Measurements from ENCODE around the gene NDUFA8.

Gene NDUFA8

DNA sequence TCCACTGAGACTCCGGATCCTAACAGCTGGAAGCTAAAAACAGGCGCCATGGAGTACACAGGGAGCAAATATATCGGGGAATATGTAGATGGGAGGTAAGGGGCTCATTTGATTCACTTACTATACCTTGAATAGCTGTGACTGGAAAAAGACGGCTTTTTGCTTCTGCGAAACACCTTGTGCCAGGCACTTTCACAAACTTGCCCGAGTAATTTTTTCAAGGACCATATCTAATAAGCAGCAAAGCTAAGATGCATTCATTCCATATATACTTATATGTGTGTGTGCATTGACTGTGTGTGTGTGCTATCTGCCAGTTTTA lies 307 bp upstream of the NDUFA8 start:
- peak overlapping the region; percentile 92 for H3K27ac Mint-ChIP-seq
- peaks cover 43% of the 10 kb centered on the region for H3K4me1 Mint-ChIP-seq
- peaks cover 6% of the 10 kb centered on the region for H3K27me3 Mint-ChIP-seq
- peaks cover 6% of the 10 kb centered on the region for H3K9me3 Mint-ChIP-seq
- H3K36me3 Mint-ChIP-seq = peaks cover 2% of the 10 kb centered on the region
- peak overlapping the region; percentile 97 for H3K4me3 Mint-ChIP-seq

DNA sequence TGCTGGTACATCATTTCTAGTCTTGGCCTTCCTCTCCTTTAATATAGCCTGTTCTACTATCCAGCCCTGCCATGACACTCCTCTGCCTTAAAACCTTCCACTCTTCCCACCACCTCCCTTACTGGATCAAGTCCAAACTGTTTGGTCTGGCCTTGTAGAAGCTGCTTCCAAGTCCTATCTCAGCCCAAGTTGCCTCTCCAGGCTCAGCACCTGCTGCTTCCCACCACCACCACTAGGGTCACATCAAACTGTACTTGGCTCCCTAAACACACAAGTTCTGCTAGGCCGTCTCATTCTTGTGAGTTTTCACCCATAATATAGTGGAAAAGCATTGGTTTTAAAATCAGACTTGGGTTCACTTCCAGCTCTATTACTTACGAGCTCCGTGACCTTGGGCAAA lies 1.4 kb downstream of the NDUFA8 start:
- peaks cover 2% of the 10 kb centered on the region for H3K36me3 Mint-ChIP-seq
- peak overlapping the region; percentile 75 for H3K4me3 Mint-ChIP-seq
- no peaks in the 10 kb centered on the region for H3K27me3 Mint-ChIP-seq
- peaks cover 55% of the 10 kb centered on the region for H3K4me1 Mint-ChIP-seq
- H3K9me3 Mint-ChIP-seq = peaks cover 6% of the 10 kb centered on the region
- no peak overlapping the region for H3K27ac Mint-ChIP-seq

DNA sequence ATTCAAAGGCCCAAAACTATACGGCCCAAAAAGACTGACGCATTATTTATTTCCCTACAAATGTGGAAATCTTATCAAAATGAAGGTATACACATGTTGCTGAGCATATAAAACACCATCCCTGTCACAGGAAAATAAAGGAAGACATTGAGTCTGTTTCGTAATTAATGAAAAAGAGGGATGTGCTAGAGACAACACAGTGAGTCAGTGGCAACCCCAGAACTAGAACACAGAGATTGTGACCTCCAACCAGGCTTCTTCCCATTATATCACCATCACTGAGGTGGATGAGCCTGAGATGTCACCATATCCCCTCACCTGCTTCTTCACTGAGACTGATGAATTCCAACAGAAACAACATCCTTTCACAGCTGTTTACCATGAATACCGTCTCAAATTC lies 3.8 kb downstream of the NDUFA8 start:
- Mint-ChIP-seq H3K4me1 (peaks cover 60% of the 10 kb centered on the region), H3K27ac (no peak overlapping the region), H3K9me3 (no peaks in the 10 kb centered on the region), H3K36me3 (peaks cover 5% of the 10 kb centered on the region), H3K4me3 (no peak overlapping the region), H3K27me3 (no peaks in the 10 kb centered on the region)

DNA sequence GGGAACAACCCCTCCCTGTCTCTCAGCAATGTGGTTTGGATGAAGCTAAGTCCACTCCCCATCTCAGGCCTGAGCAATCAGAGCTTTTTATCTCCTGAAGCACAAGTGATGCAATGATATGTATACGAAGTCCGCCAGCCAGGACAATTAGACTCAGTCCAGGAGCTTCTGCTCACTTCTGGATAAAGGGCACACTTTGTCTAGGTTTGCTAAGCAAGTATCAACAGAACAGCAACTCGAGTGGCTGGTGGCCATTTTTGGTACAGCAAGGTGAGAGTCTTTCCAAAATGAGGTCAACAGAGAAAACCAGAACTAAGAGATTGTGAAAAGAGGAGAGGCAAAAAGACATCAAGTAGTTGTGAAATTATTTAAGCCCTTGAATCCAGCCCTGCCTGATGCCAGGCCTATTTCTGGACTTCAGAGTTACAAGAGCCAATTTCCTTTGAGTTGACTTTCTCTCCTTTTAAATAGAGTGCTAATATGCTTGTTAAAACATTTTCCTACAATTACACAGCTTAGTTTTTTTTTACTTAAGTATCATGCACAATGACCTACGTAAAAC lies 8.2 kb downstream of the NDUFA8 start:
- H3K27me3 Mint-ChIP-seq = no peaks in the 10 kb centered on the region
- no peaks in the 10 kb centered on the region for H3K9me3 Mint-ChIP-seq
- no peak overlapping the region for H3K4me3 Mint-ChIP-seq
- peaks cover 5% of the 10 kb centered on the region for H3K36me3 Mint-ChIP-seq
- H3K4me1 Mint-ChIP-seq = peaks cover 23% of the 10 kb centered on the region
- H3K27ac Mint-ChIP-seq = peak overlapping the region; percentile 3

GRCh38 chr9:122145592-122145863 lies 14.1 kb downstream of the NDUFA8 start:
- Mint-ChIP-seq H3K36me3 (peaks cover 6% of the 10 kb centered on the region), H3K27me3 (no peaks in the 10 kb centered on the region), H3K9me3 (no peaks in the 10 kb centered on the region), H3K27ac (no peak overlapping the region), H3K4me1 (no peaks in the 10 kb centered on the region), H3K4me3 (no peak overlapping the region)

DNA sequence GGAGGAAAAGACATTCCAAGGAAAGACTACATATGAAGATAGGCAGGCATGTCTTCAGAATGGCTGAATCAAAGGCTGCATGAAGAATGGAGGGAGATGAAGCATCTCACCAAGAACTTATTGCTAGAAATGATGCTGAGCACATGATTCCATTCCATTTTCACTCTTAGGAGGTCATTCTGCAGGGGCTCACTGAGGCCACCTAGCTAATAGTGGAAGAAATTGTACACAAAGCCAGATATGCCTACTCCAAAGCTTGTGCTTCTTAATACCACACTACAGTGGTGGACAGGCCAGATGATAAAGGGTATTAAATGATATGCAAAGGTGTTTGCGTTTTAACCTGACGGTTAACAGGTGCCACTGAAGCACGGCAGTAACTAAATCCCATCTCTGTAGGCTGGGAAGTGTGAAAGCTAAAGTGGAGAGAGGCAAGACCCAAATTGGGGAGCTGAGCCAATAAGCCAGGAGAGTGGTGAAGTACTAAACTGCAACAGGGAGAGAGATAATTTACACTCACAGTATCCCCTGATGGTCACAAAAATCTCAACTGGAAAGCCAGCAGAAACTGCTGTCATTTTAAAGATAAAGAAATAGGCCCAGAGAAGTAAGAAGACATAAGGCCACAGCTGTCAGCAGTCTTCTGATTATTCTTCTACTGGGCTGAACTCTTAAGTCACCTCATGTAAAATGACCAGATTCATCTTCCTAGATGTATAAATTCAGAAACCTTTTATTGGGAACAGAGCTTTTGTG lies 14.6 kb downstream of the NDUFA8 start:
- H3K27ac Mint-ChIP-seq = no peak overlapping the region
- H3K36me3 Mint-ChIP-seq = peaks cover 6% of the 10 kb centered on the region
- H3K9me3 Mint-ChIP-seq = no peaks in the 10 kb centered on the region

GRCh38 chr9:122143876-122144405 lies 15.6 kb downstream of the NDUFA8 start:
- peaks cover 6% of the 10 kb centered on the region for H3K36me3 Mint-ChIP-seq
- H3K27ac Mint-ChIP-seq = no peak overlapping the region
- no peaks in the 10 kb centered on the region for H3K4me1 Mint-ChIP-seq
- H3K9me3 Mint-ChIP-seq = no peaks in the 10 kb centered on the region
- H3K27me3 Mint-ChIP-seq = no peaks in the 10 kb centered on the region
- H3K4me3 Mint-ChIP-seq = no peak overlapping the region

More for the DNA sequence above, 14.6 kb downstream of the NDUFA8 start:
- Mint-ChIP-seq H3K4me1 (no peaks in the 10 kb centered on the region), H3K27me3 (no peaks in the 10 kb centered on the region), H3K4me3 (no peak overlapping the region)

GRCh38 chr9:122143296-122143695 lies 16.3 kb downstream of the NDUFA8 start:
- no peak overlapping the region for H3K4me3 Mint-ChIP-seq
- no peaks in the 10 kb centered on the region for H3K9me3 Mint-ChIP-seq
- no peaks in the 10 kb centered on the region for H3K4me1 Mint-ChIP-seq
- H3K27ac Mint-ChIP-seq = no peak overlapping the region
- no peaks in the 10 kb centered on the region for H3K27me3 Mint-ChIP-seq
- peaks cover 6% of the 10 kb centered on the region for H3K36me3 Mint-ChIP-seq

GRCh38 chr9:122141671-122142070 lies 17.9 kb downstream of the NDUFA8 start:
- Mint-ChIP-seq H3K27me3 (no peaks in the 10 kb centered on the region), H3K4me1 (no peaks in the 10 kb centered on the region), H3K36me3 (peaks cover 5% of the 10 kb centered on the region), H3K9me3 (no peaks in the 10 kb centered on the region), H3K4me3 (no peak overlapping the region), H3K27ac (no peak overlapping the region)

GRCh38 chr9:122140368-122141193 lies 19.0 kb downstream of the NDUFA8 start:
- Mint-ChIP-seq H3K4me1 (no peaks in the 10 kb centered on the region), H3K9me3 (no peaks in the 10 kb centered on the region), H3K36me3 (peaks cover 5% of the 10 kb centered on the region), H3K27ac (no peak overlapping the region), H3K4me3 (no peak overlapping the region), H3K27me3 (no peaks in the 10 kb centered on the region)

DNA sequence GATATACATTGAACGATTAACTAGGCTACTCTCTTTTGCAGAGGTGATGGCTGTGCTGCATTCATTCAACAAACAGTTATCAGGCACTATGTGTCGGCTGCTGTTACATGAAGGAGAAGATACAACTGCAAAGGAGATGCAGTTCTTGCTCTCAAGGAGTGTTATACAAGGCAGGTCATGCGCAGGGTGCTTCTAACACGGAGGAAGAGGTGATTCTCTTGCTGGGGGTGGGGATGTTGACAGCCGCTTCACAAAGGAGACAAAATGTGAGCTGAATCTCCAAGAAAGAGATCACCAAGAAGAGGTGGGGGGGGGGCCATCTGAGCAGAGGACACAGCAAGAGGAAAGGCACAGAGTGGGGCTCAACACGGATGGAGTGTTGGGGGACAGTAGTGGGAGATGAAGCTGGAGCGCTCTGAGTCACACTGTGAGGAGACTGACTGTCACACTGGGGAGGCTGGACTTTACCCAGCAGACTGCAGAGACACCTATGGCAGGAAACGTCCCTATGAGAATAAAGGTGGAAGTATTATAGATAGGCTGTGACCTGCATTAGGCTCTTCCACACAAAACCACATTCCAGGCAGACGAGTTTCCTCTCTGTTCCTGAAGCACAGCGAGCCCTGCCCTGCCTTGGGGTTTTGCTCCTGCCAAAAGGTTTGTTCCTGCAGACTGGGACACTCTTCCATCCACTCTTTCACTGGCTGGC lies 20.9 kb downstream of the NDUFA8 start:
- no peaks in the 10 kb centered on the region for H3K4me1 Mint-ChIP-seq
- no peaks in the 10 kb centered on the region for H3K36me3 Mint-ChIP-seq
- H3K9me3 Mint-ChIP-seq = no peaks in the 10 kb centered on the region
- H3K27me3 Mint-ChIP-seq = no peaks in the 10 kb centered on the region
- no peak overlapping the region for H3K4me3 Mint-ChIP-seq
- no peak overlapping the region for H3K27ac Mint-ChIP-seq

- Mint-ChIP-seq H3K9me3 (no peaks in the 10 kb centered on the region), H3K4me1 (no peaks in the 10 kb centered on the region), H3K27me3 (peaks cover 2% of the 10 kb centered on the region), H3K36me3 (no peaks in the 10 kb centered on the region), H3K4me3 (no peak overlapping the region), H3K27ac (no peak overlapping the region)
These were observed 24.1 kb downstream of the NDUFA8 start for GRCh38 chr9:122135529-122135859.

DNA sequence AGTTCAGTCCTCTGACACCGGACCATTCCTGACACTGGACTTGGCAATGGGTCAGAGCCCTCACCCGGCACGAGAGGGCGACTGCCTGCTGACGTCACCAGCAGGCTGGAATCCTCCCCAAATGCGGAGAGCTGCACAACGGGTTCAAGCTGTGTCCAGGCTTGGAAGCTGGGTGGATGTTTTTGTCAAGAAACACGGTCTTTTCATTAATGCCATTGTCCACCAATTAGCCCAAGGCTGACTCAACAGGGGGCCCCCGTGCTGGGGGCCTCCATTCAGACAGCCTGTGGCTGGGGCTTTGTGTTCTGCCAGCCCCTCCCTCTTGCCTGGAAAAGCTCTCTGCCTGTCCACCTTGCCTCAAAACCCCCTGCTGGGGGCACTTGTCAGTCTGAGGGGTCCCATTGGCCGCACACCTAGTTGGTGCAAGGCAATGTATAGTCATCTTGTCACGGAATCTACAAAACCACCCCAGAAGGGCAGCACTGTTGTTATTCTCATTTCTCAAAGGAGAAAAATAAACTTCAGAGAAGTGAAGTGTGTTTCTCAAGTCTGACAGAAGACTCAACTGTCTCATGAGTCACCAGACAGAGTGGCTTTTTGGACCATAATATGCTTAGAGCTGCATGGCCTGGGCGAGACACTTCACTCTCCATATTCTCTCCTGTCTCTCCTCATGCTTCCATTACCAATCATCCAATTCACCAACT lies 24.6 kb downstream of the NDUFA8 start:
- H3K9me3 Mint-ChIP-seq = no peaks in the 10 kb centered on the region
- H3K4me1 Mint-ChIP-seq = no peaks in the 10 kb centered on the region
- H3K36me3 Mint-ChIP-seq = no peaks in the 10 kb centered on the region
- H3K27ac Mint-ChIP-seq = no peak overlapping the region
- peaks cover 2% of the 10 kb centered on the region for H3K27me3 Mint-ChIP-seq
- H3K4me3 Mint-ChIP-seq = no peak overlapping the region

- Mint-ChIP-seq H3K4me1 (no peaks in the 10 kb centered on the region), H3K27ac (no peak overlapping the region), H3K4me3 (no peak overlapping the region), H3K9me3 (no peaks in the 10 kb centered on the region), H3K36me3 (no peaks in the 10 kb centered on the region), H3K27me3 (peaks cover 2% of the 10 kb centered on the region)
These were observed 25.5 kb downstream of the NDUFA8 start for GRCh38 chr9:122133984-122134535.
